ENCODE results near the gene DISP2.

The DISP2 gene

DNA sequence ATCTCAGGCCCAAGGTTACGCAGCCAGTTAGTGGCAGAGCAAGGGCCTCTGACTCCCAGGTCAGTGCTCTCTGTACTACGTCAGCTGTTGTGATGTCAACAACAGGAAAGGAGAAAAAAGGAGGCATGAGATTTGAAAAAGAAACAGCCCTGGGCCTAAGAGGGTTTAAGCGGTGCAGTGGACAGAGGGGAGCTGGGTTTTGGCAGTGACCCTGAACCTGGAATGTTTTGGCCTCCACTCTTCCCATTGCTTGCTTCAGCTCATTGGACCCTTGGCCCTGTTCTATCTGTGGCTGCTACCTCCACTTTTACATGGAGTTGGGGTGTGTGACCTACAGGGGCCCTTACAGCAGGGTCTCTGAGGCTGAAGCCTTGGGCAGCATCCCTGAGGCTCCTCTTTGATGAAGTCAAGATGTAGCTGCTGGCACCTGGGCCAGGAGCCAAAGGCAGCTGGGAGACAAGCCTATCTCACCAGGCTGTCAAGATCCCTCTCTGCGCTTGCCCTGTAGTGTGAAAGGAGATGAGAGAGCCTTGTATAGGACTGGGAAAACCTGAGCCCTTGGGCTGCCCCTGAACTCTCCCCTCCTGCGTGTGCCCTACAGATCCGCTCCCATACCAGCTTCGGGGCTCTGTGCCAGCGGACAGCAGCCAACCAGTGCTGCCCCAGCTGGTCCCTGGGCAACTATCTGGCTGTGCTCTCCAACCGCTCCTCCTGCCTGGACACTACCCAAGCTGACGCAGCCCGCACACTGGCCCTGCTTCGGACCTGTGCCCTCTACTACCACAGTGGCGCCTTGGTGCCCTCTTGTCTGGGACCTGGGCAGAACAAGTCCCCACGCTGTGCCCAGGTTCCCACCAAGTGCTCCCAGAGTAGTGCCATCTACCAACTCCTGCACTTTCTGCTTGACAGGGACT lies 8.7 kb downstream of the DISP2 start:
- no peak overlapping the region for H3K4me3 ChIP-seq (ENCODE audit: low read depth, low read length)
- in situ Hi-C loops (cut with HindIII; ENCODE audit: low sequenced_read_pairs): no loop called here
- TF ChIP-seq, protein P1, sequence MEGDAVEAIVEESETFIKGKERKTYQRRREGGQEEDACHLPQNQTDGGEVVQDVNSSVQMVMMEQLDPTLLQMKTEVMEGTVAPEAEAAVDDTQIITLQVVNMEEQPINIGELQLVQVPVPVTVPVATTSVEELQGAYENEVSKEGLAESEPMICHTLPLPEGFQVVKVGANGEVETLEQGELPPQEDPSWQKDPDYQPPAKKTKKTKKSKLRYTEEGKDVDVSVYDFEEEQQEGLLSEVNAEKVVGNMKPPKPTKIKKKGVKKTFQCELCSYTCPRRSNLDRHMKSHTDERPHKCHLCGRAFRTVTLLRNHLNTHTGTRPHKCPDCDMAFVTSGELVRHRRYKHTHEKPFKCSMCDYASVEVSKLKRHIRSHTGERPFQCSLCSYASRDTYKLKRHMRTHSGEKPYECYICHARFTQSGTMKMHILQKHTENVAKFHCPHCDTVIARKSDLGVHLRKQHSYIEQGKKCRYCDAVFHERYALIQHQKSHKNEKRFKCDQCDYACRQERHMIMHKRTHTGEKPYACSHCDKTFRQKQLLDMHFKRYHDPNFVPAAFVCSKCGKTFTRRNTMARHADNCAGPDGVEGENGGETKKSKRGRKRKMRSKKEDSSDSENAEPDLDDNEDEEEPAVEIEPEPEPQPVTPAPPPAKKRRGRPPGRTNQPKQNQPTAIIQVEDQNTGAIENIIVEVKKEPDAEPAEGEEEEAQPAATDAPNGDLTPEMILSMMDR (IDR thresholded peaks at IDR 0.05; ENCODE audit: low read depth, low read length, missing control alignments): no peak
- no peak for DNase-seq (ENCODE audit: low read depth)

DNA sequence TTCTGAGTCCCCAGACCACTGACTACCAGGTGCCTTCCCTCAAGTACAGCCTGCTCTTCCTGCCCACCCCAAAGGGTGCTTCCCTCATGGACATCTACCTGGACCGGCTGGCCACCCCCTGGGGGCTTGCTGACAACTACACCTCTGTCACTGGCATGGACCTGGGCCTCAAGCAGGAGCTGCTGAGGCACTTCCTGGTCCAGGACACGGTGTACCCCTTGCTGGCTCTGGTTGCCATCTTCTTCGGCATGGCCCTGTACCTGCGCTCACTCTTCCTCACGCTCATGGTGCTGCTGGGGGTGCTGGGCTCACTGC lies 9.3 kb downstream of the DISP2 start:
- no peak for DNase-seq (ENCODE audit: low read depth)
- no peak overlapping the region for H3K4me3 ChIP-seq (ENCODE audit: low read depth, low read length)
- in situ Hi-C loops (cut with HindIII; ENCODE audit: low sequenced_read_pairs): no loop called here

DNA sequence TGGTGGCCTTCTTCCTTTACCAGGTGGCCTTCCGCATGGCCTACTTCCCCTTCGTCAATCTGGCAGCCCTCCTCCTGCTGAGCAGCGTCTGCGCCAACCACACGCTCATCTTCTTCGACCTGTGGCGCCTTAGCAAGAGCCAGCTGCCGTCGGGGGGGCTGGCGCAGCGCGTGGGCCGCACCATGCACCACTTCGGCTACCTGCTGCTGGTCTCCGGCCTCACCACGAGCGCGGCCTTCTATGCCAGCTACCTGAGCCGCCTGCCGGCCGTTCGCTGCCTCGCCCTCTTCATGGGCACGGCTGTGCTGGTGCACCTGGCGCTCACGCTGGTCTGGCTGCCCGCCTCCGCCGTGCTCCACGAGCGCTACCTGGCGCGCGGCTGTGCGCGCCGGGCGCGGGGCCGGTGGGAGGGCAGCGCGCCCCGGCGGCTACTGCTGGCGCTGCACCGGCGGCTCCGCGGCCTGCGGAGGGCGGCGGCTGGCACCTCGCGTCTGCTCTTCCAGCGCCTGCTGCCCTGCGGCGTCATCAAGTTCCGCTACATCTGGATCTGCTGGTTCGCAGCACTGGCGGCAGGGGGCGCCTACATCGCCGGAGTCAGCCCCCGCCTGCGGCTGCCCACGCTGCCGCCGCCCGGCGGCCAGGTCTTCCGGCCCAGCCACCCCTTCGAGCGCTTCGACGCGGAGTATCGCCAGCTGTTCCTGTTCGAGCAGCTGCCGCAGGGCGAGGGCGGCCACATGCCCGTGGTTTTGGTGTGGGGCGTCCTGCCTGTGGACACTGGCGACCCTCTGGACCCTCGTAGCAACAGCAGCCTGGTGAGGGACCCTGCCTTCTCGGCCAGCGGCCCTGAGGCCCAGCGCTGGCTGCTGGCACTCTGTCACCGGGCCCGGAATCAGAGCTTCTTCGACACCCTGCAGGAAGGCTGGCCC lies 9.9 kb downstream of the DISP2 start:
- DNase-seq (ENCODE audit: low read depth): peak; percentile 37
- TF ChIP-seq, protein P1 (IDR thresholded peaks at IDR 0.05; ENCODE audit: low read depth, low read length, missing control alignments): peak; percentile 68
- peak overlapping the region; percentile 19 for H3K4me3 ChIP-seq (ENCODE audit: low read depth, low read length)
- in situ Hi-C loops (cut with HindIII; ENCODE audit: low sequenced_read_pairs): no loop called here

More for the DNA sequence above, 9.3 kb downstream of the DISP2 start:
- TF ChIP-seq, protein P1 (IDR thresholded peaks at IDR 0.05; ENCODE audit: low read depth, low read length, missing control alignments): no peak

DNA sequence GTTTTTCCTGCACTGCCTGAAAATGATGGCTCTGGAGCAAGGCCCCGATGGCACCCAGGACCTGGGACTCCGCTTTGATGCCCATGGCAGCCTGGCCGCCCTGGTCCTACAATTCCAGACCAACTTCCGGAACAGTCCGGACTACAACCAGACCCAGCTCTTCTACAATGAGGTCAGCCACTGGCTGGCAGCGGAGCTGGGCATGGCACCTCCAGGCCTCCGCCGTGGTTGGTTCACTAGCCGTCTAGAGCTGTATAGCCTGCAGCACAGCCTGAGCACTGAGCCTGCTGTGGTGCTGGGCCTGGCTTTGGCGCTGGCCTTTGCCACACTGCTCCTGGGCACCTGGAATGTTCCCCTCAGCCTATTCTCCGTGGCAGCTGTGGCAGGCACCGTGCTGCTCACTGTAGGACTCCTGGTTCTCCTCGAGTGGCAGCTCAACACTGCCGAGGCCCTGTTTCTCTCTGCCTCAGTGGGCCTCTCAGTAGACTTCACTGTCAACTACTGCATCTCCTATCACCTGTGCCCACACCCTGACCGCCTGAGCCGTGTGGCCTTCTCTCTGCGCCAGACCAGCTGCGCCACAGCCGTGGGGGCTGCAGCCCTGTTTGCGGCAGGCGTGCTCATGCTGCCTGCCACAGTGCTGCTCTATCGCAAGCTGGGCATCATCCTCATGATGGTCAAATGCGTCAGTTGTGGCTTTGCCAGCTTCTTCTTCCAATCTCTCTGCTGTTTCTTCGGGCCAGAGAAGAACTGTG lies 10.9 kb downstream of the DISP2 start:
- TF ChIP-seq, protein P1 (IDR thresholded peaks at IDR 0.05; ENCODE audit: low read depth, low read length, missing control alignments): no peak
- H3K4me3 ChIP-seq (ENCODE audit: low read depth, low read length): no peak overlapping the region
- DNase-seq (ENCODE audit: low read depth): no peak
- in situ Hi-C loops (cut with HindIII; ENCODE audit: low sequenced_read_pairs): no loop called here

DNA sequence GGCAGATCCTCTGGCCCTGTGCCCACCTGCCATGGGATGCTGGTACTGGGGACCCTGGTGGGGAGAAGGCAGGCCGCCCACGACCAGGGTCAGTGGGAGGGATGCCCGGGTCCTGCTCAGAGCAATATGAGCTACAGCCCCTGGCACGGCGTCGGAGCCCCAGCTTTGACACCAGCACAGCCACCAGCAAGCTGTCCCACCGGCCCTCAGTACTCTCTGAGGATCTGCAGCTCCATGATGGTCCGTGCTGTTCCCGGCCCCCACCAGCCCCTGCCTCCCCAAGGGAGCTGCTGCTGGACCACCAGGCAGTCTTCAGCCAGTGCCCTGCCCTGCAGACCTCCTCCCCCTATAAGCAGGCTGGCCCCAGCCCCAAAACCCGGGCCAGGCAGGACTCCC lies 11.5 kb downstream of the DISP2 start:
- TF ChIP-seq, protein P1 (IDR thresholded peaks at IDR 0.05; ENCODE audit: low read depth, low read length, missing control alignments): no peak
- no peak for DNase-seq (ENCODE audit: low read depth)
- in situ Hi-C loops (cut with HindIII; ENCODE audit: low sequenced_read_pairs): no loop called here
- no peak overlapping the region for H3K4me3 ChIP-seq (ENCODE audit: low read depth, low read length)

DNA sequence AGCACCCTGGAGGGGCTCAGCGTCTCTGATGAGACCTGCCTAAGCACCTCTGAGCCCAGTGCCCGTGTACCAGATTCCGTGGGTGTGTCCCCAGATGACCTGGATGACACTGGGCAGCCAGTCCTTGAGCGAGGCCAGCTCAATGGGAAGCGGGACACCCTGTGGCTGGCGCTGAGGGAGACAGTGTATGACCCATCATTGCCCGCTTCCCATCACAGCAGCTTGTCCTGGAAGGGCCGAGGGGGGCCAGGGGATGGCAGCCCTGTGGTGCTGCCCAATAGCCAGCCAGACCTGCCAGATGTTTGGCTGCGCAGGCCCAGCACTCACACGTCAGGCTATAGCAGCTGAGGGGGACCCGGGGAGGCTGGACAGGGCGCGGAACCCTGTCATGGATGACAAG lies 12.0 kb downstream of the DISP2 start:
- no peak for DNase-seq (ENCODE audit: low read depth)
- TF ChIP-seq, protein P1 (IDR thresholded peaks at IDR 0.05; ENCODE audit: low read depth, low read length, missing control alignments): no peak
- in situ Hi-C loops (cut with HindIII; ENCODE audit: low sequenced_read_pairs): no loop called here
- H3K4me3 ChIP-seq (ENCODE audit: low read depth, low read length): no peak overlapping the region
